ENCODE results near the gene CSNK1D. TPM values are rescaled to one million over a fixed set of nuclear protein-coding genes. Genes with fewer than 3 reads are reported as not detected.

Gene CSNK1D
- total RNA-seq, 1 donor, result 50.3 TPM

DNA sequence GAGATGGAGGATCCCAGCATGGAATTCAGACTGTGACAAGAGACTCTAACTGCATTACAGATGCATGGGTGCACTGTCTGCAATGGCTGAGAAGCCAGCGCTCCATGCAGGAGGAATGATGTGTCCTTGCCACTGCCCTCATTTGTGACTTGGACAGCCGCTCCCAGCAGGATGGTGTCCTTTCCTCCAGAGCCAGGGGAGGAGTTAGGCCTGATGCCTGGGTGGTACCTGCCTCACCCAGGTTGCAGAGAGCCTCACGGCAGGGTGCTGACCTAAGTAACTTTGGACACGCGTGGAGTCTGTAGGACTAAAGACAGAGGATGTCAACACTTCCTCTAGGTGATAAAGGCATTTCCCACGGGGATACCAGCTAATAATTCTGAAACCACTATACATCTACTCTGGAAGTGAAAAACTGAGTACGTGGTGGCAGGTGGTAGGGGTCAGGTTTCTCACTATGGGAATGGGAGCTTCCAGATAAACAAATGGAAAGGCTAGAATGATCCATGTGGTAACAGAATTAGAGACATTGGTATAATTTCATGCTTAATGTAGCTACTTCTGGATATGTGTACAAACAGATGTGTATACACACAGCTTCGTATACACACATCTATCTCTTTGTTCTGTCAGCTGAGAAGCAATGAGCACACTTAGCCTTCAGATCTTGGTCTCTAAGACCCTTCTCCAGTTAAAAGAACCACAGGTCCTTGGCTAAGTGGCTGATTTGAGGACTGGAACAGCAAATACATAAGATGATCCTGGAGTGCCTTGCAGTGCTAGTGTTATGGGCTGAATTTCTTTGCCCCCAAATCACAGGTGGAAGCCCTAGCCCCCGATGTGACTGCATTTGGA is 13.7 kb upstream of the CSNK1D start:
- Histone ChIP-seq H3K9me3 (ENCODE audit: low read depth, low read length) (no peaks in the 10 kb centered on the region), H3K27me3 (ENCODE audit: insufficient read depth, low read length) (no peaks in the 10 kb centered on the region), H3K36me3 (ENCODE audit: insufficient read depth, low read length) (no peaks in the 10 kb centered on the region), H3K4me3 (ENCODE audit: insufficient read depth, low read length) (no peak overlapping the region), H4K20me1 (ENCODE audit: insufficient read depth, low read length) (no peaks in the 10 kb centered on the region), H3K27ac (ENCODE audit: low read depth, low read length) (no peak overlapping the region), H3K4me2 (ENCODE audit: insufficient read depth, low read length) (no peak overlapping the region), H2AFZ (ENCODE audit: low read length) (no peak overlapping the region), H3K79me2 (ENCODE audit: insufficient read depth, low read length) (no peaks in the 10 kb centered on the region), H3K4me1 (ENCODE audit: insufficient read depth, low read length) (peaks cover 26% of the 10 kb centered on the region)
- TF ChIP-seq, protein P1, sequence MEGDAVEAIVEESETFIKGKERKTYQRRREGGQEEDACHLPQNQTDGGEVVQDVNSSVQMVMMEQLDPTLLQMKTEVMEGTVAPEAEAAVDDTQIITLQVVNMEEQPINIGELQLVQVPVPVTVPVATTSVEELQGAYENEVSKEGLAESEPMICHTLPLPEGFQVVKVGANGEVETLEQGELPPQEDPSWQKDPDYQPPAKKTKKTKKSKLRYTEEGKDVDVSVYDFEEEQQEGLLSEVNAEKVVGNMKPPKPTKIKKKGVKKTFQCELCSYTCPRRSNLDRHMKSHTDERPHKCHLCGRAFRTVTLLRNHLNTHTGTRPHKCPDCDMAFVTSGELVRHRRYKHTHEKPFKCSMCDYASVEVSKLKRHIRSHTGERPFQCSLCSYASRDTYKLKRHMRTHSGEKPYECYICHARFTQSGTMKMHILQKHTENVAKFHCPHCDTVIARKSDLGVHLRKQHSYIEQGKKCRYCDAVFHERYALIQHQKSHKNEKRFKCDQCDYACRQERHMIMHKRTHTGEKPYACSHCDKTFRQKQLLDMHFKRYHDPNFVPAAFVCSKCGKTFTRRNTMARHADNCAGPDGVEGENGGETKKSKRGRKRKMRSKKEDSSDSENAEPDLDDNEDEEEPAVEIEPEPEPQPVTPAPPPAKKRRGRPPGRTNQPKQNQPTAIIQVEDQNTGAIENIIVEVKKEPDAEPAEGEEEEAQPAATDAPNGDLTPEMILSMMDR (IDR thresholded peaks at IDR 0.05; ENCODE audit: extremely low read depth, low read depth, low read length), result no peak
- DNase-seq (ENCODE audit: insufficient read length, low spot score, missing footprints), result peak; percentile 49

DNA sequence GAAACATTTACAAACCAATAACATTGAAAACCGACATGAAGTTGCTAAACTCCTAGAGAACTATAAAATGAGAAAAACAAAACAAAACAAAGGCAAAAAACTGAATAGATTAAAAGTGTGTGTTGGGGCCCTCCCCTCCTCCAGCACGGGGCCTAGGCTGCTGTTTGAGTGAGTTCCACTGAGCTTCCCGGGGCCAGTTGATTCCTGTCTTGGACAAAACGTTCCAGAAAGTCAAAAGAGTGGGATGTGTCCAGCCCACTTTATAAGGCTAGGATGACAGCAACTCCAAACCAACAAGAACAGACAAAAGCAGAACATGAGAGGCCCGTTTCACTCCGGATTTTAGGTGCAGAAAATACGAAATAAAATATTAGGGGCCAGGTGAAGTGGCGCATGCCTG is 11.6 kb upstream of the CSNK1D start:
- no peak overlapping the region for H3K27ac ChIP-seq (ENCODE audit: low read depth, low read length)
- peaks cover 32% of the 10 kb centered on the region for H3K4me1 ChIP-seq (ENCODE audit: insufficient read depth, low read length)
- H3K4me2 ChIP-seq (ENCODE audit: insufficient read depth, low read length), result no peak overlapping the region
- no peaks in the 10 kb centered on the region for H4K20me1 ChIP-seq (ENCODE audit: insufficient read depth, low read length)
- H3K9me3 ChIP-seq (ENCODE audit: low read depth, low read length), result no peaks in the 10 kb centered on the region
- H3K79me2 ChIP-seq (ENCODE audit: insufficient read depth, low read length), result no peaks in the 10 kb centered on the region
- H2AFZ ChIP-seq (ENCODE audit: low read length), result peak overlapping the region; percentile 63
- no peak for DNase-seq (ENCODE audit: insufficient read length, low spot score, missing footprints)
- H3K27me3 ChIP-seq (ENCODE audit: insufficient read depth, low read length), result no peaks in the 10 kb centered on the region
- no peak overlapping the region for H3K4me3 ChIP-seq (ENCODE audit: insufficient read depth, low read length)
- TF ChIP-seq, protein P1 (IDR thresholded peaks at IDR 0.05; ENCODE audit: extremely low read depth, low read depth, low read length), result no peak
- no peaks in the 10 kb centered on the region for H3K36me3 ChIP-seq (ENCODE audit: insufficient read depth, low read length)

GRCh38 chr17:82283208-82283749 is 9.8 kb upstream of the CSNK1D start:
- Histone ChIP-seq H3K79me2 (ENCODE audit: insufficient read depth, low read length) (no peaks in the 10 kb centered on the region), H3K9me3 (ENCODE audit: low read depth, low read length) (no peaks in the 10 kb centered on the region), H4K20me1 (ENCODE audit: insufficient read depth, low read length) (no peaks in the 10 kb centered on the region), H3K27me3 (ENCODE audit: insufficient read depth, low read length) (no peaks in the 10 kb centered on the region), H3K4me1 (ENCODE audit: insufficient read depth, low read length) (peaks cover 26% of the 10 kb centered on the region), H3K4me3 (ENCODE audit: insufficient read depth, low read length) (no peak overlapping the region), H2AFZ (ENCODE audit: low read length) (no peak overlapping the region), H3K4me2 (ENCODE audit: insufficient read depth, low read length) (peak overlapping the region; percentile 32), H3K36me3 (ENCODE audit: insufficient read depth, low read length) (no peaks in the 10 kb centered on the region), H3K27ac (ENCODE audit: low read depth, low read length) (no peak overlapping the region)
- peak; percentile 97 for DNase-seq (ENCODE audit: insufficient read length, low spot score, missing footprints)
- TF ChIP-seq, protein P1 (IDR thresholded peaks at IDR 0.05; ENCODE audit: extremely low read depth, low read depth, low read length), result no peak

All from osteoblast (primary cell).